HepG2 (cell line): ENCODE results near the gene SAP25. TPM values are rescaled to one million over a fixed set of nuclear protein-coding genes. Genes with fewer than 3 reads are reported as not detected.

Experiments
- ARID4A ChIP-seq: sonication (generic); formaldehyde crosslinking; IDR thresholded peaks from 2 replicates; pipeline ENCODE4 v1.5.0; 2020; ENCODE audit warnings: mild to moderate bottlenecking, missing genetic modification reagents, borderline replicate concordance
- BCL6 ChIP-seq: IDR thresholded peaks from 2 replicates; pipeline ENCODE4 v1.6.1; 2016; ENCODE audit warnings: missing genetic modification reagents, missing compliant biosample characterization
- BRCA1 ChIP-seq: sonication (generic); formaldehyde crosslinking; IDR thresholded peaks from 2 replicates; pipeline ENCODE4 v1.4.0; 2020; ENCODE audit warnings: missing genetic modification reagents
- ESRRA ChIP-seq: sonication (generic); formaldehyde crosslinking; IDR thresholded peaks from 2 replicates; pipeline ENCODE4 v1.5.1; 2020; ENCODE audit warnings: mild to moderate bottlenecking, low read depth, missing genetic modification reagents
- ETV6 ChIP-seq: sonication (generic); formaldehyde crosslinking; conservative IDR thresholded peaks from 2 replicates; pipeline ENCODE4 v1.4.0; 2020; ENCODE audit warnings: missing genetic modification reagents
- MED1 ChIP-seq: sonication (generic); formaldehyde crosslinking; IDR thresholded peaks from 2 replicates; pipeline ENCODE4 v1.4.0; 2020; ENCODE audit warnings: missing genetic modification reagents
- MXI1 ChIP-seq: IDR thresholded peaks from 3 replicates; pipeline ENCODE4 v1.6.1; 2012; ENCODE audit warnings: low read depth, low read length, inconsistent platforms, borderline replicate concordance
- MYC ChIP-seq: sonication (generic); formaldehyde crosslinking; IDR thresholded peaks from 2 replicates; pipeline ENCODE4 v1.9.0; 2021; ENCODE audit warnings: missing genetic modification reagents, borderline replicate concordance
- REST ChIP-seq, 2 experiments: IDR thresholded peaks; 2 replicates each; pipeline ENCODE4 v1.6.1; 2011 to 2012; ENCODE audit warnings: low read length in 2 of 2, borderline replicate concordance in 1 of 2, low read depth in 1 of 2, mild to moderate bottlenecking in 1 of 2, moderate library complexity in 1 of 2
- RXRA ChIP-seq: sonication (generic); formaldehyde crosslinking; IDR thresholded peaks from 2 replicates; pipeline ENCODE4 v1.5.1; 2020; ENCODE audit warnings: missing genetic modification reagents
- SP5 ChIP-seq: IDR thresholded peaks from 2 replicates; pipeline ENCODE4 v1.6.1; 2016; ENCODE audit warnings: low read depth, borderline replicate concordance
- ZNF274 ChIP-seq: sonication (generic); formaldehyde crosslinking; IDR thresholded peaks from 2 replicates; pipeline ENCODE4 v1.5.1; 2020; ENCODE audit warnings: mild to moderate bottlenecking, missing genetic modification reagents
- ZNF672 ChIP-seq: sonication (generic); formaldehyde crosslinking; IDR thresholded peaks from 2 replicates; pipeline ENCODE4 v1.8.1; 2022; ENCODE audit warnings: missing genetic modification reagents
- ZNF674 ChIP-seq: sonication (generic); formaldehyde crosslinking; IDR thresholded peaks from 2 replicates; pipeline ENCODE4 v1.5.0; 2020; ENCODE audit warnings: low read depth, mild to moderate bottlenecking, missing genetic modification reagents
- ZNF687 ChIP-seq: sonication (generic); formaldehyde crosslinking; IDR thresholded peaks from 2 replicates; pipeline ENCODE4 v1.5.1; 2020; ENCODE audit warnings: mild to moderate bottlenecking, missing genetic modification reagents, moderate library complexity
- ZNF878 ChIP-seq: sonication (generic); formaldehyde crosslinking; IDR thresholded peaks from 2 replicates; pipeline ENCODE4 v1.8.1; 2023; ENCODE audit warnings: mild to moderate bottlenecking, missing genetic modification reagents, moderate library complexity
- ZSCAN25 ChIP-seq: sonication (generic); formaldehyde crosslinking; IDR thresholded peaks from 2 replicates; pipeline ENCODE4 v1.8.0; 2022; ENCODE audit warnings: mild to moderate bottlenecking, missing genetic modification reagents
- polyA plus RNA-seq, 8 experiments: library from polyadenylated mRNA; depleted of rRNA in 3 of 8; stranded (reverse) in 7 of 8; unstranded in 1 of 8; fragments of >200 nt; fragmentation: Illumina TruSeq in 4 of 8; extraction: Trizol in 4 of 8; gene quantifications; 2 replicates each; pipeline versions ENCODE4 v1.2.1 to v1.2.3, GENCODE V29; 2011 to 2016; ENCODE audit warnings: low read depth in 4 of 8, missing spikeins in 1 of 8, mixed read lengths in 1 of 8; ENCODE audit not compliant: insufficient read depth in 1 of 8
- total RNA-seq, 5 experiments: library from RNA; depleted of rRNA; stranded (reverse); fragments of >200 nt; fragmentation: Illumina TruSeq; extraction: Trizol; gene quantifications; 2 replicates each; pipeline ENCODE4 v1.2.3, GENCODE V29; 2016; ENCODE audit warnings: low read depth in 1 of 5

The SAP25 gene
- total and polyA plus RNA-seq, 2 of the 13 experiments (the other 11 are each of a cell fraction or from before 2014, with no cell fraction given) = 0.15 to 0.20 TPM

- TF ChIP-seq REST (IDR thresholded peaks at IDR 0.05; ENCODE audit: borderline replicate concordance in 1 of 2, low read depth in 1 of 2, low read length in 2 of 2) (peak in 1 of 2 experiments; percentile 72; a peak in 1 of 4 replicates), MXI1 (peak; percentile 68; the same call in 1 of the 3 replicates), RXRA (CRISPR knock-in tag) (peak; percentile 74; the same call in 1 of the 2 replicates), ZNF672 (no peak), BCL6 (peak; percentile 60), ESRRA (CRISPR knock-in tag) (0 out of 2 replicates have a peak, but pooled peaks have one; percentile 63), ETV6 (CRISPR knock-in tag) (peak; percentile 86), ZNF687 (CRISPR knock-in tag) (peak; percentile 66; the same call in 1 of the 2 replicates), ZNF274 (CRISPR knock-in tag) (peak; percentile 94), BRCA1 (CRISPR knock-in tag) (no peak), MED1 (CRISPR knock-in tag) (peak; percentile 43; the same call in 1 of the 2 replicates), ZSCAN25 (CRISPR knock-in tag) (peak; percentile 61), ARID4A (CRISPR knock-in tag) (peak; percentile 88), ZNF674 (CRISPR knock-in tag) (0 out of 2 replicates have a peak, but pooled peaks have one; percentile 31), SP5 (peak; percentile 45; the same call in 1 of the 2 replicates), MYC (CRISPR knock-in tag) (peak; percentile 32; the same call in 1 of the 2 replicates), ZNF878 (0 out of 2 replicates have a peak, but pooled peaks have one; percentile 34)
These were observed 12.0 kb upstream of the SAP25 start, which contains the start of gene LRCH4 (continued) for GRCh38 chr7:100585511-100586265.
